Right lobe of liver (tissue), 4 donors: ENCODE measurements around the gene EPS8L3.

Experiments
- POLR2A ChIP-seq: fragments of 450-650 bp; IDR thresholded peaks from one replicate; pipeline ENCODE4 v1.6.1; 2017; ENCODE audit warnings: antibody characterized with exemption, mild to moderate bottlenecking
- TF ChIP-seq, protein P1 (sequence below), 4 donors: fragments of 200-600 bp in 3 of 4; fragments of 450-650 bp in 1 of 4; IDR thresholded peaks; one replicate each; pipeline versions ENCODE4 v1.5.1 to v1.8.0; 2016 to 2022; ENCODE audit warnings: antibody characterized with exemption in 4 of 4, mild to moderate bottlenecking in 2 of 4
- donor health status: DM: no; HTN: no; CAD: no.
- donor health status: DM: no; HTN: no; CAD: no.
- donor health status: DM: no; HTN: yes; CAD: no.

DNA sequence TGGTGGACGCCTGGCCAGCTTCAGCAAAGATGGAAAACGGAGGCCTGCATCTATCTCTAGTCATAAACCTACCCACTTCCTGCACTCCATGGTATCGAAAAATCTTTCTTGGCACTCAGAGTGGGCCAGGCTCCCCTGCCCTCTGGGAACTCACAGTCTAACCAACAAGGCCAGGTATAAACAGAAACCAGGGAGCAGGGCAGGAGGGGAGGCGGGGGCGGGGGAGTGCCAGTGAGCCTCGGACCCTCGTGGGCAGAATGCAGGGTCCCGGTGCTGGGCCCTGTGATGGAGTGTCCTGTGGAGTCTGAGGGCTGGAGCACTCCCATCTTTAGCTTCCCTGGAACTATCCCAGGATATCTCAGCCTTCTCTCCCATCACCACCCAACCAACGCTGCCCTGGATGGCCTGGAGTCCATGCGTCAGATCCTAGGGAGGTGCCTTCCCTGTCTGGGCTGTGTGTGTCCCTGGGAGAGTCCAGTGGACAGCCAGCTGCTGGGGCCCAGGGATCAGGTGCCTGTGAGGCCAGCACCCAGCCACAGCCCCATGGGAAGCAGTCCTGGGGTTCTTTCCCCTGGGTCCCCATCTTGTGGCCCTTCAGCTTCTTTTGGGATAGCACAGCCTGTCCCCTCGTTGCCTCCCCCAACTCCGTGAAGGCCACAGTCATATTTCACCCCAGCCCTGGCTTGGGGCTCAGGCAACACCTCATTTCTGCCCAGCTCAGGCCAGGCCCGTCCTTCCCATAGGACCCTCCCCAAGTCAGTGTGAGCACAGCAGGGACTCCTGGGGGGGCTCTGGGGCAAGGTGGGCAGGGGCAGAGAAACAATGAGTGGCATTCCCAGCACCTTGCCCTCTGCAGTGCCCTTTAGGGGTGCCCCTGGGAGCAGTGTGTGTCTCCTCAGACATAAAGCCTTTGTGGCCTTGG is 1.1 kb upstream of the EPS8L3 start:
- TF ChIP-seq, protein P1, sequence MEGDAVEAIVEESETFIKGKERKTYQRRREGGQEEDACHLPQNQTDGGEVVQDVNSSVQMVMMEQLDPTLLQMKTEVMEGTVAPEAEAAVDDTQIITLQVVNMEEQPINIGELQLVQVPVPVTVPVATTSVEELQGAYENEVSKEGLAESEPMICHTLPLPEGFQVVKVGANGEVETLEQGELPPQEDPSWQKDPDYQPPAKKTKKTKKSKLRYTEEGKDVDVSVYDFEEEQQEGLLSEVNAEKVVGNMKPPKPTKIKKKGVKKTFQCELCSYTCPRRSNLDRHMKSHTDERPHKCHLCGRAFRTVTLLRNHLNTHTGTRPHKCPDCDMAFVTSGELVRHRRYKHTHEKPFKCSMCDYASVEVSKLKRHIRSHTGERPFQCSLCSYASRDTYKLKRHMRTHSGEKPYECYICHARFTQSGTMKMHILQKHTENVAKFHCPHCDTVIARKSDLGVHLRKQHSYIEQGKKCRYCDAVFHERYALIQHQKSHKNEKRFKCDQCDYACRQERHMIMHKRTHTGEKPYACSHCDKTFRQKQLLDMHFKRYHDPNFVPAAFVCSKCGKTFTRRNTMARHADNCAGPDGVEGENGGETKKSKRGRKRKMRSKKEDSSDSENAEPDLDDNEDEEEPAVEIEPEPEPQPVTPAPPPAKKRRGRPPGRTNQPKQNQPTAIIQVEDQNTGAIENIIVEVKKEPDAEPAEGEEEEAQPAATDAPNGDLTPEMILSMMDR (IDR thresholded peaks at IDR 0.05), result no peak
- TF ChIP-seq POLR2A, result no peak
